IMR-90 (cell line): ENCODE results near the gene FOXS1. TPM values are rescaled to one million over a fixed set of nuclear protein-coding genes. Genes with fewer than 3 reads are reported as not detected.

Source experiments
- ATAC-seq: fragments of 200-7000 bp; cut with Tn5 transposase; 2 replicates; pipeline ENCODE4 v1.9.1; 2020; ENCODE audit warnings: low read depth, mild to moderate bottlenecking, moderate library complexity
- BruUV-seq: library from RNA; stranded (reverse); fragments of 400-500 nt; replicated peaks from 2 replicates; lab custom pipeline; 2021; lab: Mats Ljungman, UMichigan
- CTCF ChIA-PET: fragments of 300-600 bp; formaldehyde crosslinking; extraction: SDS; loops from one replicate; lab custom pipeline; 2021; ENCODE audit warnings: antibody characterized with exemption; lab: Yijun Ruan, JAX
- POLR2A ChIA-PET: fragments of 300-600 bp; sonication (Branson Sonifier 250); formaldehyde crosslinking; loops from one replicate; lab custom pipeline; 2022; ENCODE audit warnings: antibody characterized with exemption; ENCODE audit not compliant: unreplicated experiment; lab: Charles Lee
- DNase-seq: peaks from one replicate; pipeline ENCODE4 v3.0.0; 2013
- H2AFZ ChIP-seq: replicated peaks from 2 replicates; pipeline ENCODE3; 2013; ENCODE audit warnings: low read length, mild to moderate bottlenecking; ENCODE audit not compliant: poor library complexity
- H2AK5ac ChIP-seq: 2 replicates; pipeline ENCODE4 v1.6.1; 2013; ENCODE audit warnings: low read depth, low read length, inconsistent platforms
- H2AK9ac ChIP-seq: replicated peaks from 2 replicates; pipeline ENCODE3; 2013; ENCODE audit warnings: mild to moderate bottlenecking, low read depth, low read length, moderate library complexity; ENCODE audit not compliant: poor library complexity
- H2BK120ac ChIP-seq: 2 replicates; pipeline ENCODE4 v1.6.1; 2013; ENCODE audit warnings: low read depth, low read length, inconsistent platforms
- H2BK15ac ChIP-seq: 3 replicates; pipeline ENCODE4 v1.6.1; 2013; ENCODE audit warnings: low read depth, low read length, inconsistent platforms
- H2BK20ac ChIP-seq: 2 replicates; pipeline ENCODE4 v1.6.1; 2013; ENCODE audit warnings: low read depth, mild to moderate bottlenecking, inconsistent platforms, low read length, moderate library complexity
- H2BK5ac ChIP-seq: 2 replicates; pipeline ENCODE4 v1.6.1; 2013; ENCODE audit warnings: mild to moderate bottlenecking, low read depth, low read length, inconsistent platforms; ENCODE audit not compliant: poor library complexity, severe bottlenecking
- H3K14ac ChIP-seq: replicated peaks from 2 replicates; pipeline ENCODE4 v1.6.1; 2013; ENCODE audit warnings: low read depth, low read length, inconsistent platforms
- H3K18ac ChIP-seq: 2 replicates; pipeline ENCODE4 v1.6.1; 2013; ENCODE audit warnings: low read depth, low read length, control low read depth
- H3K23ac ChIP-seq: 2 replicates; pipeline ENCODE4 v1.6.1; 2013; ENCODE audit warnings: low read depth, low read length, inconsistent platforms
- H3K27ac ChIP-seq: 2 replicates; pipeline ENCODE4 v1.5.1; 2013; ENCODE audit warnings: mild to moderate bottlenecking, control low read depth, low read length; ENCODE audit not compliant: insufficient read depth
- H3K27me3 ChIP-seq: 2 replicates; pipeline ENCODE4 v1.6.1; 2013; ENCODE audit warnings: low read length; ENCODE audit not compliant: control insufficient read depth, insufficient read depth
- H3K36me3 ChIP-seq: 2 replicates; pipeline ENCODE4 v1.6.1; 2013; ENCODE audit warnings: low read length, mixed read lengths; ENCODE audit not compliant: control insufficient read depth, insufficient read depth
- H3K4ac ChIP-seq: 2 replicates; pipeline ENCODE4 v1.6.1; 2013; ENCODE audit warnings: low read depth, low read length, inconsistent platforms
- H3K4me1 ChIP-seq: 2 replicates; pipeline ENCODE4 v1.6.1; 2013; ENCODE audit warnings: low read length, mixed read lengths; ENCODE audit not compliant: control insufficient read depth, insufficient read depth
- H3K4me2 ChIP-seq: 2 replicates; pipeline ENCODE4 v1.6.1; 2013; ENCODE audit warnings: low read depth, mild to moderate bottlenecking, control low read depth, low read length, moderate library complexity
- H3K4me3 ChIP-seq: 2 replicates; pipeline ENCODE4 v1.5.1; 2013; ENCODE audit warnings: low read depth, mild to moderate bottlenecking, control low read depth, low read length, moderate library complexity; ENCODE audit not compliant: insufficient read depth
- H3K56ac ChIP-seq: 2 replicates; pipeline ENCODE4 v1.6.1; 2013; ENCODE audit warnings: low read length, inconsistent platforms; ENCODE audit not compliant: insufficient read depth; ENCODE audit errors: extremely low read depth
- H3K79me1 ChIP-seq, 2 experiments: 2 replicates each; pipeline ENCODE4 v1.6.1; 2013; ENCODE audit warnings: low read length in 2 of 2, inconsistent platforms in 1 of 2, low read depth in 1 of 2
- H3K9ac ChIP-seq: 2 replicates; pipeline ENCODE4 v1.6.1; 2013; ENCODE audit warnings: low read depth, low read length, control low read depth
- H3K9me1 ChIP-seq: 2 replicates; pipeline ENCODE4 v1.6.1; 2013; ENCODE audit warnings: low read length, inconsistent platforms; ENCODE audit not compliant: insufficient read depth
- H3K9me3 ChIP-seq: 2 replicates; pipeline ENCODE4 v1.6.1; 2013; ENCODE audit warnings: low read length; ENCODE audit not compliant: control insufficient read depth, insufficient read depth
- H4K20me1 ChIP-seq: 2 replicates; pipeline ENCODE4 v1.6.1; 2013; ENCODE audit warnings: low read length, inconsistent platforms; ENCODE audit not compliant: insufficient read depth
- H4K5ac ChIP-seq: 2 replicates; pipeline ENCODE4 v1.6.1; 2013; ENCODE audit warnings: mild to moderate bottlenecking, low read depth, low read length, control low read depth
- H4K8ac ChIP-seq, 2 experiments: 2 replicates each; pipeline ENCODE4 v1.6.1; 2013; ENCODE audit warnings: low read depth in 2 of 2, low read length in 2 of 2, control low read depth in 1 of 2, inconsistent platforms in 1 of 2
- H4K91ac ChIP-seq: 2 replicates; pipeline ENCODE4 v1.6.1; 2013; ENCODE audit warnings: low read depth, low read length, inconsistent platforms; ENCODE audit not compliant: insufficient read depth
- BHLHE40 ChIP-seq: fragments of 150-350 bp; IDR thresholded peaks from 2 replicates; pipeline ENCODE4 v1.6.1; 2016; ENCODE audit warnings: mild to moderate bottlenecking, low read depth, low read length
- CEBPB ChIP-seq: IDR thresholded peaks from 2 replicates; pipeline ENCODE4 v1.6.1; 2012; ENCODE audit warnings: low read depth, low read length, improper control_type of control experiment
- CHD1 ChIP-seq: IDR thresholded peaks from 2 replicates; pipeline ENCODE4 v1.6.1; 2012; ENCODE audit warnings: low read depth, low read length, improper control_type of control experiment
- CTCF ChIP-seq: conservative IDR thresholded peaks from 2 replicates; pipeline ENCODE4 v1.5.1; 2012; ENCODE audit warnings: mild to moderate bottlenecking, low read depth, low read length, improper control_type of control experiment
- FOS ChIP-seq: fragments of 150-350 bp; IDR thresholded peaks from 2 replicates; pipeline ENCODE4 v1.6.1; 2016; ENCODE audit warnings: low read depth, low read length
- MAFK ChIP-seq: IDR thresholded peaks from 2 replicates; pipeline ENCODE4 v1.6.1; 2012; ENCODE audit warnings: low read depth, low read length, improper control_type of control experiment
- MAZ ChIP-seq: IDR thresholded peaks from 2 replicates; pipeline ENCODE4 v1.6.1; 2012; ENCODE audit warnings: low read depth, mild to moderate bottlenecking, low read length, improper control_type of control experiment, moderate library complexity, borderline replicate concordance
- MXI1 ChIP-seq: IDR thresholded peaks from 2 replicates; pipeline ENCODE4 v1.6.1; 2012; ENCODE audit warnings: low read depth, mild to moderate bottlenecking, low read length, moderate library complexity, borderline replicate concordance
- NFE2L2 ChIP-seq: fragments of 150-350 bp; IDR thresholded peaks from 2 replicates; pipeline ENCODE4 v1.6.1; 2016; ENCODE audit warnings: low read depth, mild to moderate bottlenecking, low read length
- POLR2A ChIP-seq: IDR thresholded peaks from 2 replicates; pipeline ENCODE4 v1.6.1; 2012; ENCODE audit warnings: mild to moderate bottlenecking, low read depth, low read length
- RAD21 ChIP-seq: IDR thresholded peaks from 2 replicates; pipeline ENCODE4 v1.6.1; 2012; ENCODE audit warnings: low read length, improper control_type of control experiment
- RCOR1 ChIP-seq: IDR thresholded peaks from 2 replicates; pipeline ENCODE4 v1.6.1; 2012; ENCODE audit warnings: mild to moderate bottlenecking, low read length, improper control_type of control experiment; ENCODE audit not compliant: insufficient replicate concordance
- RFX5 ChIP-seq: IDR thresholded peaks from 2 replicates; pipeline ENCODE4 v1.8.0; 2012; ENCODE audit warnings: low read depth, mild to moderate bottlenecking, low read length, moderate library complexity
- SMC3 ChIP-seq: fragments of 150-350 bp; IDR thresholded peaks from 2 replicates; pipeline ENCODE4 v1.6.1; 2016; ENCODE audit warnings: low read depth, mild to moderate bottlenecking, antibody characterized with exemption, low read length, moderate library complexity
- WGBS, 2 experiments: methylation state at CpG; one replicate each; pipeline versions ENCODE4 v1.1.5 to v1.1.7; 2013; ENCODE audit warnings: missing lambda C conversion rate in 2 of 2; ENCODE audit not compliant: insufficient read length in 1 of 2; ENCODE audit errors: extremely low coverage in 2 of 2; 5-methylcytosine and 5-hydroxymethylcytosine counted together
- dilution Hi-C: fragments of 300-500 bp; cut with HindIII; formaldehyde crosslinking; loops from one replicate; pipeline ENCODE4 v1.14.3; 2018; ENCODE audit warnings: low sequenced_read_pairs; ENCODE audit not compliant: unreplicated experiment
- in situ Hi-C: fragments of 300-500 bp; cut with MboI; formaldehyde crosslinking; loops from 3 replicates; pipeline ENCODE4 v1.14.3; 2019; ENCODE audit warnings: low sequenced_read_pairs, inconsistent platforms, mixed read lengths
- intact Hi-C: fragments of 100-400 bp; cut with micrococcal nuclease; formaldehyde crosslinking; loops from 2 replicates; pipeline ENCODE4 v1.10.0; 2022
- polyA plus RNA-seq, 3 experiments: library from polyadenylated mRNA; depleted of rRNA; stranded (reverse); fragments of >200 nt; gene quantifications; 2 replicates each; pipeline ENCODE4 v1.2.3, GENCODE V29; 2012; ENCODE audit warnings: low replicate concordance in 1 of 3
- total RNA-seq: library from RNA; depleted of rRNA; stranded (reverse); fragments of >200 nt; gene quantifications from 2 replicates; pipeline ENCODE4 v1.2.3, GENCODE V29; 2012
- TF ChIP-seq, protein P1 (sequence below): fragments of 150-350 bp; IDR thresholded peaks from 2 replicates; pipeline ENCODE4 v1.6.1; 2017; ENCODE audit warnings: mild to moderate bottlenecking, antibody characterized with exemption, low read length, low read depth
- TF ChIP-seq, protein P2 (sequence below): fragments of 150-350 bp; IDR thresholded peaks from 2 replicates; pipeline ENCODE4 v1.6.1; 2016; ENCODE audit warnings: low read depth, mild to moderate bottlenecking, low read length, moderate library complexity, borderline replicate concordance

FOXS1 gene
- total and polyA plus RNA-seq, 2 of the 4 experiments (the other 2 are of a cell fraction): not detected

DNA sequence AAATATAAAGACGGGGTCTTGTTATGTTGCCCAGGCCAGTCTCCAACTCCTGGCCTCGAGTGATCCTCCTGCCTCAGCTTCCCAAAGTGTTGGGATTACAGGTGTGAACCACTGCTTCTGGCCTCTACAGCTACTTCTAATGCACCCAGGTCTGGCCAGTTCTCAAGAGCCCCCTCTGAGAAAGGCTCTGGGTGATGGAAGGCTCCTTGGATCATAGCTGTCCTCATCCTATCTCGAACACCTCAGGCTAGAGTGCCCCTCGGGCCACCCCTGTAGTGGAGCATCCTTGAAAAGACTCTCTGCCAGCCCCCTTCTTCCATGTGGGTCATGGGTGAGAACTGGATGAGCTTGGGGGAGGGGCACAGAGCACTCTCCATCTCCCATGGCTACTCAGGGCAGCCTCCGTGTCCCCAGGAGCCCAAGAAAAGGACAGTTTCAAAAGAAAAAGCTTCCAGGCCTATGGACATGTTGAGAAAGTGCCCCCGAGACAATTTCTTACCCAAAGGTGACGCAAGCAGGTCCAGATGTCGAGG lies 27.0 kb downstream of the FOXS1 start:
- in situ Hi-C loops (no loop called here), dilution Hi-C loops (no loop called here), intact Hi-C loops (no loop called here)
- no peak for ATAC-seq
- no peak overlapping the region for H3K4me2 ChIP-seq
- H3K56ac ChIP-seq: no peak overlapping the region
- no peak overlapping the region for H2AFZ ChIP-seq
- no peaks in the 10 kb centered on the region for H3K79me1 ChIP-seq
- no peak overlapping the region for H4K8ac ChIP-seq
- no peak for TF ChIP-seq MAZ
- no peak for TF ChIP-seq NFE2L2
- TF ChIP-seq CEBPB: no peak
- TF ChIP-seq CTCF: no peak
- TF ChIP-seq POLR2A: no peak
- TF ChIP-seq, protein P1, sequence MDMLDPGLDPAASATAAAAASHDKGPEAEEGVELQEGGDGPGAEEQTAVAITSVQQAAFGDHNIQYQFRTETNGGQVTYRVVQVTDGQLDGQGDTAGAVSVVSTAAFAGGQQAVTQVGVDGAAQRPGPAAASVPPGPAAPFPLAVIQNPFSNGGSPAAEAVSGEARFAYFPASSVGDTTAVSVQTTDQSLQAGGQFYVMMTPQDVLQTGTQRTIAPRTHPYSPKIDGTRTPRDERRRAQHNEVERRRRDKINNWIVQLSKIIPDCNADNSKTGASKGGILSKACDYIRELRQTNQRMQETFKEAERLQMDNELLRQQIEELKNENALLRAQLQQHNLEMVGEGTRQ: no peak
- no peak for TF ChIP-seq RAD21
- TF ChIP-seq FOS: no peak
- no peak for TF ChIP-seq RCOR1
- TF ChIP-seq, protein P2, sequence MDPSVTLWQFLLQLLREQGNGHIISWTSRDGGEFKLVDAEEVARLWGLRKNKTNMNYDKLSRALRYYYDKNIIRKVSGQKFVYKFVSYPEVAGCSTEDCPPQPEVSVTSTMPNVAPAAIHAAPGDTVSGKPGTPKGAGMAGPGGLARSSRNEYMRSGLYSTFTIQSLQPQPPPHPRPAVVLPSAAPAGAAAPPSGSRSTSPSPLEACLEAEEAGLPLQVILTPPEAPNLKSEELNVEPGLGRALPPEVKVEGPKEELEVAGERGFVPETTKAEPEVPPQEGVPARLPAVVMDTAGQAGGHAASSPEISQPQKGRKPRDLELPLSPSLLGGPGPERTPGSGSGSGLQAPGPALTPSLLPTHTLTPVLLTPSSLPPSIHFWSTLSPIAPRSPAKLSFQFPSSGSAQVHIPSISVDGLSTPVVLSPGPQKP: no peak
- no peak for TF ChIP-seq RFX5
- no peak for TF ChIP-seq MXI1
- no peak for TF ChIP-seq SMC3
- TF ChIP-seq BHLHE40: no peak
- no peak for TF ChIP-seq MAFK
- no peak for TF ChIP-seq CHD1
- peak overlapping the region; percentile 71 for H2AK9ac ChIP-seq
- peaks cover 3% of the 10 kb centered on the region; the same call in 1 of the 2 replicates for H3K4me1 ChIP-seq
- H3K4ac ChIP-seq: no peak overlapping the region
- CTCF ChIA-PET: no interaction called here
- no peak overlapping the region for H2BK15ac ChIP-seq
- H2AK5ac ChIP-seq: no peak overlapping the region
- no peaks in the 10 kb centered on the region for H4K20me1 ChIP-seq
- H3K23ac ChIP-seq: no peak overlapping the region
- H3K14ac ChIP-seq: no peak overlapping the region
- H3K4me3 ChIP-seq: no peak overlapping the region
- H2BK20ac ChIP-seq: no peak overlapping the region
- POLR2A ChIA-PET: no interaction called here
- BruUV-seq: no TSS peak
- 100% methylated on average over 1 of the region's 8 CpGs; no CpG with 5 or more reads in 1 of the 2 experiments for whole genome bisulfite sequencing, 2 experiments
- H4K91ac ChIP-seq: no peak overlapping the region
- no peak overlapping the region for H2BK5ac ChIP-seq
- H2BK120ac ChIP-seq: no peak overlapping the region
- no peak overlapping the region for H3K9ac ChIP-seq
- H3K27me3 ChIP-seq: no peaks in the 10 kb centered on the region
- H3K18ac ChIP-seq: no peak overlapping the region
- H3K27ac ChIP-seq: no peak overlapping the region
- no peak overlapping the region for H4K5ac ChIP-seq
- no peaks in the 10 kb centered on the region for H3K36me3 ChIP-seq
- H3K9me1 ChIP-seq: no peaks in the 10 kb centered on the region; the same call in 1 of the 2 replicates
- H3K9me3 ChIP-seq: no peaks in the 10 kb centered on the region
- DNase-seq: no peak
